ENCODE data around the gene TRPM6.

DNA sequence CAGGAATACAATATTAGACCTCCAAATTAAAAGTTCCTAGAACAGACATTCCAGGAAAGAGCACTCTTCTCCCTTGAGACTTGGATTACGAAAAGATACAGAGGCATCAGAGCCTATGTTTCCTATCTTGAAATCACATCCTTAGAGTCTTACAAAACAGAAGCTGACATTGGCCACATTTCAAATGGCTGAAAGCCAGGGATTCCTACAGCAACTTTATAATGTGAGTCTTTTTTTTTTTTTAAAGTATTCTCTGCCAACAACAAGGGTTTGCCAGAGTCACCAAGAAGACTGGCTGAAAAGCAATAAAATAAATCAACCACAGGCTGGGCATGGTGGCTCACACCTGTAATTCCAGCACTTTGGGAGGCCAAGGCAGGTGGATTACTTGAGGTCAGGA lies 63.1 kb downstream of the TRPM6 start:
- TF ChIP-seq CTCF (IDR thresholded peaks at IDR 0.05), result no peak
- no peak for TF ChIP-seq POLR2A (IDR thresholded peaks at IDR 0.05)
- no peak for TF ChIP-seq POLR2AphosphoS5 (IDR thresholded peaks at IDR 0.05)

All from stomach (tissue), 4 donors.